Upper lobe of left lung (tissue), 4 donors: ENCODE measurements around the gene EML1.

Source experiments
- CTCF ChIP-seq, 6 experiments: fragments of 450-650 bp in 4 of 6; fragments of 200-600 bp in 2 of 6; sonication (generic) in 2 of 6; IDR thresholded peaks; one replicate each; pipeline ENCODE4 v1.5.1; 2016 to 2019; ENCODE audit warnings: antibody characterized with exemption in 6 of 6
- POLR2A ChIP-seq, 4 donors: fragments of 450-650 bp; IDR thresholded peaks; one replicate each; pipeline ENCODE4 v1.5.1; 2016 to 2017; ENCODE audit warnings: antibody characterized with exemption in 4 of 4, mild to moderate bottlenecking in 2 of 4
- POLR2AphosphoS5 ChIP-seq, 2 donors: sonication (generic); formaldehyde crosslinking; IDR thresholded peaks; one replicate each; pipeline ENCODE4 v1.5.1; 2017; ENCODE audit warnings: antibody characterized with exemption in 2 of 2

DNA sequence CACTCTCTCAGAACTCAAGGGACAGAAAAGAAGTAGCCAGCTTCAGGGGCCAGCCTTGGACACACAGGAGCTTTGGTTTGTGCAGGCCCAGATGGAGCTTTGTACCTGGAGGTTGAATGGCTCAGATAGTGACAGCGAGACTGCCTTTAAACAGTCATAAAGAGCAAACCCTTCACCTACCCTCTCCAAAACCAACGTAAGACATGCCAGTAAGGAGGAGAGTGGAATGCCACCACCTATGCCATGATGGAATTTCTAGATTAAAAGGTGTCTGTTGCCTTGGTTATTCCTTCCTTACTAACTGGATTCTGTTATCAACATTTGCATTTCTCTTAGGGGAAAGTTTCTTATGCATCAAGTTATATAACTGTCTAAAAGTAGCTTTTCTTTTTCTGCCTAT lies 98.1 kb downstream of the EML1 start:
- TF ChIP-seq CTCF (IDR thresholded peaks at IDR 0.05) (no peak), POLR2A (IDR thresholded peaks at IDR 0.05) (no peak), POLR2AphosphoS5 (IDR thresholded peaks at IDR 0.05) (no peak)
